ENCODE results near the gene PNMA3. TPM values are rescaled to one million over a fixed set of nuclear protein-coding genes. Genes with fewer than 3 reads are reported as not detected.
"Not testable (repeated sequence)": the region's sequence is repeated elsewhere in the genome, so short reads cannot be mapped to it uniquely, and the experiment has no call there.

The PNMA3 gene
- total RNA-seq, 1 experiment from 2014 or later = not detected

- DNase-seq = no peak
- Histone ChIP-seq H3K9me3 (replicated peaks) (no peaks in the 10 kb centered on the region), H3K27me3 (no peaks in the 10 kb centered on the region), H3K4me1 (no peaks in the 10 kb centered on the region), H3K4me3 (no peak overlapping the region), H3K36me3 (no peaks in the 10 kb centered on the region), H3K27ac (no peak overlapping the region)
These were observed 5.5 kb downstream of the PNMA3 start for GRCh38 chrX:153061732-153062131.

GRCh38 chrX:153063315-153063714 is 7.0 kb downstream of the PNMA3 start:
- H3K4me3 ChIP-seq = no peak overlapping the region
- DNase-seq = no peak
- no peaks in the 10 kb centered on the region for H3K36me3 ChIP-seq
- no peaks in the 10 kb centered on the region for H3K9me3 ChIP-seq (replicated peaks)
- no peaks in the 10 kb centered on the region for H3K27me3 ChIP-seq
- H3K4me1 ChIP-seq = no peaks in the 10 kb centered on the region
- H3K27ac ChIP-seq = no peak overlapping the region

GRCh38 chrX:153064061-153064460 is 7.8 kb downstream of the PNMA3 start:
- Histone ChIP-seq H3K27ac (no peak overlapping the region), H3K36me3 (no peaks in the 10 kb centered on the region), H3K27me3 (no peaks in the 10 kb centered on the region), H3K4me3 (no peak overlapping the region), H3K9me3 (replicated peaks) (no peaks in the 10 kb centered on the region), H3K4me1 (no peaks in the 10 kb centered on the region)
- DNase-seq = no peak

GRCh38 chrX:153065389-153065788 is 9.1 kb downstream of the PNMA3 start:
- H3K4me1 ChIP-seq = no peaks in the 10 kb centered on the region
- no peak overlapping the region for H3K4me3 ChIP-seq
- H3K36me3 ChIP-seq = no peaks in the 10 kb centered on the region
- DNase-seq = no peak
- no peaks in the 10 kb centered on the region for H3K9me3 ChIP-seq (replicated peaks)
- H3K27ac ChIP-seq = no peak overlapping the region
- H3K27me3 ChIP-seq = no peaks in the 10 kb centered on the region

- not testable (repeated sequence) for H3K27ac ChIP-seq; H3K36me3 ChIP-seq; H3K4me3 ChIP-seq; H3K27me3 ChIP-seq; H3K9me3 ChIP-seq (replicated peaks); H3K4me1 ChIP-seq; DNase-seq
These were observed 10.1 kb downstream of the PNMA3 start for GRCh38 chrX:153066402-153066801.

- not testable (repeated sequence) for H3K4me1 ChIP-seq; H3K27ac ChIP-seq; H3K36me3 ChIP-seq; DNase-seq; H3K9me3 ChIP-seq (replicated peaks); H3K4me3 ChIP-seq; H3K27me3 ChIP-seq
These were observed 15.8 kb downstream of the PNMA3 start, which contains the start of gene PNMA6A for GRCh38 chrX:153071909-153072583. Gene PNMA6A (plus strand): TSS chrX:153072454. CDS start chrX:153073063, 609 bp downstream.

- not testable (repeated sequence) for H3K4me1 ChIP-seq; H3K9me3 ChIP-seq (replicated peaks); H3K27ac ChIP-seq; DNase-seq; H3K36me3 ChIP-seq; H3K4me3 ChIP-seq; H3K27me3 ChIP-seq
These were observed 17.1 kb downstream of the PNMA3 start for GRCh38 chrX:153073331-153073730.

- no peaks in the 10 kb centered on the region for H3K27me3 ChIP-seq
These were observed 18.1 kb downstream of the PNMA3 start for GRCh38 chrX:153074262-153074899.

GRCh38 chrX:153074935-153075334 is 18.7 kb downstream of the PNMA3 start:
- no peaks in the 10 kb centered on the region for H3K36me3 ChIP-seq

More at GRCh38 chrX:153074262-153074899, 18.1 kb downstream of the PNMA3 start:
- no peaks in the 10 kb centered on the region for H3K36me3 ChIP-seq
- no peak overlapping the region for H3K27ac ChIP-seq
- no peaks in the 10 kb centered on the region for H3K9me3 ChIP-seq (replicated peaks)
- no peak for DNase-seq
- no peak overlapping the region for H3K4me3 ChIP-seq
- H3K4me1 ChIP-seq = no peaks in the 10 kb centered on the region

GRCh38 chrX:153075366-153075765 is 19.1 kb downstream of the PNMA3 start:
- H3K36me3 ChIP-seq = no peaks in the 10 kb centered on the region

More at GRCh38 chrX:153074935-153075334, 18.7 kb downstream of the PNMA3 start:
- Histone ChIP-seq H3K9me3 (replicated peaks) (no peaks in the 10 kb centered on the region), H3K4me1 (no peaks in the 10 kb centered on the region), H3K4me3 (no peak overlapping the region), H3K27me3 (no peaks in the 10 kb centered on the region), H3K27ac (no peak overlapping the region)
- DNase-seq = no peak

GRCh38 chrX:153077437-153078135 is 21.3 kb downstream of the PNMA3 start:
- H3K27me3 ChIP-seq; DNase-seq; H3K36me3 ChIP-seq; H3K9me3 ChIP-seq (replicated peaks); H3K27ac ChIP-seq; H3K4me1 ChIP-seq; H3K4me3 ChIP-seq: not testable (repeated sequence)

More at GRCh38 chrX:153075366-153075765, 19.1 kb downstream of the PNMA3 start:
- H3K4me3 ChIP-seq = no peak overlapping the region
- no peaks in the 10 kb centered on the region for H3K27me3 ChIP-seq
- no peak overlapping the region for H3K27ac ChIP-seq
- no peaks in the 10 kb centered on the region for H3K9me3 ChIP-seq (replicated peaks)
- H3K4me1 ChIP-seq = no peaks in the 10 kb centered on the region
- no peak for DNase-seq

GRCh38 chrX:153083238-153083923 is 27.1 kb downstream of the PNMA3 start:
- DNase-seq; H3K27me3 ChIP-seq; H3K9me3 ChIP-seq (replicated peaks); H3K4me1 ChIP-seq; H3K27ac ChIP-seq; H3K4me3 ChIP-seq; H3K36me3 ChIP-seq: not testable (repeated sequence)

- H3K27me3 ChIP-seq = no peaks in the 10 kb centered on the region
- no peak overlapping the region for H3K27ac ChIP-seq
- no peak overlapping the region for H3K4me3 ChIP-seq
- no peaks in the 10 kb centered on the region for H3K4me1 ChIP-seq
- H3K9me3 ChIP-seq (replicated peaks) = no peaks in the 10 kb centered on the region
- no peaks in the 10 kb centered on the region for H3K36me3 ChIP-seq
- DNase-seq = no peak
These were observed 46.1 kb downstream of the PNMA3 start for GRCh38 chrX:153102418-153102817.

- H3K4me3 ChIP-seq; H3K9me3 ChIP-seq (replicated peaks); H3K27me3 ChIP-seq; H3K27ac ChIP-seq; H3K36me3 ChIP-seq; DNase-seq; H3K4me1 ChIP-seq: not testable (repeated sequence)
These were observed 48.7 kb downstream of the PNMA3 start for GRCh38 chrX:153104959-153105358.
